Activated CD4-positive, alpha-beta T cell treated with anti-CD3 and anti-CD28 coated beads, Interleukin-2, amount 50 U/mL, for 1 hour (primary cell): ENCODE data around the gene CCDC88A.
"Not testable (repeated sequence)": the region's sequence is repeated elsewhere in the genome, so short reads cannot be mapped to it uniquely, and the experiment has no call there.

Experiments
- DNase-seq: peaks from one replicate; pipeline ENCODE4 v3.0.0-alpha.2; 2020

The CCDC88A gene

DNA sequence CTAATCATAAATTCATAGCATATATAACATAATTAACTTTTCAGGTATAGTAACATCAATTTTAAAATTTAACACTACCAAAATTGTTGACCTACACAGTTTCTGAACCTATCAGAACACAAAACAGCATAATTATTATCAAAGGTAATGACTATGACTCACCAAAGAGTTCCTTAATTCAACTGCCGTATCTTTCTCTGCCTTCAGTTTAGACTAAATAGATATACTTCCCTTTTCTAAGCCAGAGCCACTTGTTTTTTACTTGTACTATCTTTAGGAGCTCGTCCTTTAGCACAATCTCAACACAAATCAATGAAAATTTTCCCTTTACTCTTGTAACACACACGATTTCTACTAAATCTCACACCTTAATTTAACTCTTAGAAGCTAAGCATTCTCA, 54.4 kb downstream of the CCDC88A start:
- no peak for DNase-seq

DNA sequence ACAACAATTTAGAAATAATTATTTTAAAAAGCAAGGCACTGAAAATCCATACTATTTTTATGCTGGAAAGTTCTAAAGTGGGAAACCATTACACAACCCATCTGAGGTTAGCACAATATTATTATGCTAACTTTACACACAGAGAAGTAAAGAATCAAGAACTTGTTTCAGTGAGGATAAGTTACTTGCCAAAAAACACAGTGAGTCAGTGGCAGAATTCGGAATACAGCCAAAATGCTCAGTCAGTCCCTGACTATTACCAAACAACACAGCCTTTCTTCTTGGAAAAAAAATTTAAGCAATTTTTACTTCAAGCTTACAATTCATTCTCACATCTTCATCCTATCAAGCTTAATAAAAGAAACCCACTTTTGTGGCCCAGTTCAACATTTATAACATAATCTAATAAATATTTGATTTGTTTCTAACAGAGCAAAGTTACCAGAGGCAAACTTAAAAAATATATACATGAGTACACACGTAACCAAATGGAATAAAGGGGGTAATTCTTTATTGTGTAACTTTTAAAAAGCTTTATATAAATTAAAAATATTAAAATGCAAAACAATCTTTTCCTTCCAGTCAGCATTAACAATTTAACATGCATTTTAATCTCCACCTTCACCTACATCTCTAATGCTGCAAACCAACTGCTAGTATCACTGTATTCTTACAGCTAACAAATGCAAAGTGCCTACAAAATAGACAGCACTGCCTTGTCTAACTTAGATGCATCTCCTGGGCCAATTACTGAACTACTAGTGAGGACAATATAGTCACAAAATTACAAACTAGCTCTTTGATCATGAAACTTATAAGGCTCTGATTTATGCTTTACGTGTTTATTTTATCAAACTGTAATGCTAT, 55.2 kb downstream of the CCDC88A start:
- no peak for DNase-seq

DNA sequence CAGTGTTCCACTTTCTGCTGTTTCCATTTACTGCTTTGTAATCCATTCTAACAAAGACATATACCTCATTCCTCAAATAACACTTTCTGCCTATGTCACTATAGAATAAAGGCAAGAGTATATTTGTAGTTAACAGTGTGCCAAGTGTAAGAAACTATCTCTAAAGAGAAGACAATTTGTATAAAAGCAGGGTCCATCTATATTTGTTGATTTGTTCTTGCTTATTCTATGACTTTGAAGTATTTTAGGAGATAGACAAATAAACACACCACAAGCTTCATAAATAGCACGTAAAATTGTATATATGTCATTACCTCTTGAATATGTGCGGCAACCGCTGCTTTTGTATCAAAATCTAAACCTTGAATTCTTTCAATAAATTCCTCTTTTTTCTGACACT, 56.0 kb downstream of the CCDC88A start:
- no peak for DNase-seq

DNA sequence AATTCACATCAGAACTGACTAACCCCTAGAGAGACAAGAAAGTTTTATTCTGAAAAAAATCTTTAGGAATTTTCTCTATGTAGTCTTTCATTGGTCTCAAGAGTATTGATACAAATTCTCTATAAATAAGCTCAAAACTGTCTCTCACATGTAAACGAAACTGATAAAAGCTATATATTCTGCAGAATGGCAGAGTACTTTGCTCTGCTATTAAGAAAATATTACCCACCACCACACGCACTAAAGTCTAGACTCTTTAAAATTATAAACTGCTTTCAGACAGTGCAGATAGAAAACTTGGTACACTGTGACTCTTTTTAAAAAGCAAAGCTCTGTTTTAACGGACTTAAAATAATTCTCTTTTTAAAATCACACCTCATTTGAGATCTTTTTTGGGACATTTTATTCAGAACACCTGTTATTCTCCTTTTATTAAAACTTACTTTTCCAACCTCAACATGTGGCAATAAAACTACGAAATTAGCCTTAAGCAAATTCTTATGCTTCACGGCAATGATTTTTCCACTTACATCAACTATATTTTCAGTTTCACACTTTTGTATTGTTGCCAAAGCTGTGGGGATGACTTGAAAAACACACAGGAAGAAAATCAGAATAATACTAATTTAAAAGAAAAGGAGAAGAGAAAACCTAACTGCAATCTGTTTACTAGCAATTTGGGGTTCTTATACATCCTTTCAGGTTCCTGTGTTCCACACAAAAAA, 58.0 kb downstream of the CCDC88A start:
- no peak for DNase-seq

DNA sequence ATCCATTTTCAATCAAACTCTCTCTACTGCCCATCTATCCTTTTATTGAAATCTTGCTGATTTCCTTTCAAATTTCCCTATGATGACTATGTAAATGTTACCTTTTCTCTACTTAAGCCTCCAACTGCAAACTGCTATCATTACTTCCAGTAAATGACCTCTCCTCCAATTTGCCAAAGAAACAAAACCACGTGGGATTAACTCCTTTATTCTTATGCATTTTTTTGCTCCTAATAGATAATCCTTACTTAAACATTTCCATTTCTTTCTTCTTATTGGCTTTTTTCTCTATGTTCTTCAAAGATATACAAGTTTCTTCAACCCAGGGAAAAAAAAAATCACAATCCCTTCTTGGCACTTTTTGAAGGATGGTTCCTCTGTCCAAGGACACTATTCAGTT, 61.2 kb downstream of the CCDC88A start:
- no peak for DNase-seq

DNA sequence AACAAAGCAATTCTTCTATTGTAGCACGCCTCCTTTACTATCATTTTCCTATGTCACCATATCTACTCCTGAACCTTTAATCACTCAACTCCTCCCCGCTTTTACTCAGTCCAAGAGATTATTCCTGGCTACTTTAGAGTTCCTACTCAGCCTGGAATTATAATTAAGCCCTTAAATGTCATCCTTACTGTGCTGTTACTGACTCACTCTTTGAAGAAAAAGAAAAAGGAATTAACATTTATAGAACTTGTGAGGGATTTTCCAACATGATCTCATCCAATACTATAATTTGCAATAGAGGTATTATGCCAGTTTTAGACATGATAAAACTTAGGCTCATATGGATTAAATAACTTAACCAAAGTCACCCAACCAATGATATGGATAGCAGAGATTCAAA, 61.7 kb downstream of the CCDC88A start:
- no peak for DNase-seq

DNA sequence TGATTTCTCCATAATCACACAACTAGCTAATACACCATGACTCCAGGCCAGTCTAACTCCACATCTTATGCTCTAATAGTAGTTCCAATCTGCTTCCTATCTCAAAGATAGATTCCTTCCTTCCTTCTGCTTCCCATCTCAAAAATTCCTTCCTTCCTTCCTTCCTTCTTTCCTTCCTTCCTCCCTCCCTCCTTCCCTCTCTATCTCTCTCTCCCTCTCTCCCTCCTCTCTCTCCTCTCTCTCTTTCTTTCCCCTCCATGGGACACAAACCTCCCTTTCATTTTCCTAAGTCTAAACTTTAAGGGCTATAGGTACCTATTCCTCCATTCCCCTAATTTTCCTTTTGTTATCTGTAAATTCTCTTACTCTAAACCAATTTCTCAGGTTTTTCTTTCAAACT, 62.5 kb downstream of the CCDC88A start:
- no peak for DNase-seq

DNA sequence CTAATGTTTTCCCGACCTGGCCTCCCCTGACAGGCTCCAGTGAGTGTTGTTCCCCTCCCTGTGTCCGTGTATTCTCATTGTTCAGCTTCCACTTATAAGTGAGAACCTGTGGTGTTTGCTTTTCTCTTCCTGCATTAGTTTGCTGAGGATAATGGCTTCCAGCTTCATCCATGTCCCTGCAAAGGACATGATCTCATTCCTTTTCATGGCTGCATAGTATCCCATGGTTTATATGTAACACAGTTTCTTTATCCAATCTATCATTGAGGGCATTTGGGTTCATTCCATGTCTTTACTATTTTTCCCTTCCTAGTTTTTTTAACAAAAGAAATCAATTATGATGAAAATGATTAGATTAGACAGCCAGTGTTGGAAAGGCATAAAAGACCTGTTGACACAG, 63.5 kb downstream of the CCDC88A start:
- not testable (repeated sequence) for DNase-seq

DNA sequence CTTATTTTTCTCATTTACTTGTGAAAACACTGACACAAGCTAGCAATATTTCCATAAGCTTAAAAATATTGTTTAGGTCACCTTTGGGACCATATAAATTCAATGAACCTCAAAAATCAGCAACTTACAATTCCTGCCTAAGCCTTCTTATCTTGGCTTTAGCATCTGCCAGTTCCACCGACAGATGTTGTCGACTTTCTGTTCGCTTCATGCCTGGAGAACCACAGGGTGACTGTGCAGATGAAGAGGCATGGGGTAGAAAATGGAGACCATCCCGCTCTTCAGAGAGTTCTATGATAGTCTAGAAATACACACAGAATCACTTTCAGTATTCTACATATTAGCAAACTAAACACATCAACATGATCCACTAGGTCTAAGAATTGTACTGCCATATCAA, 64.2 kb downstream of the CCDC88A start:
- no peak for DNase-seq

DNA sequence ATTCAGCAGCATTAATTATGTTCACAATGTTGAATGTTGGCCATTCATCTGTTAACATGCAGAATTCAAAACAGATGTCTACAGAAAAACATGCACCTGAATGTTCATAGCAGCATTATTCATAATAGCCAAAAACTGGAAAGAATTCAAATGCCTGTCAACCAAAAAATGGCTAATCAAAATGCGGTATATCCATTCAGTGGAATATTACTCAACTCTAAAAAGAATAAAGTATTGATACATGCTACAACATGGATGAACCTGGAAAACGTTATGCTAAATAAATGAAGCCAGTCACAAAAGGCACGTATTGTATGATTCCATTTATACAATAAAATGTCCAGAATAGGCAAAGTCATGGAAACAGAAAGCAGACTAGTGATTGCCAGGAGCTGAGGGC, 68.0 kb downstream of the CCDC88A start:
- no peak for DNase-seq

DNA sequence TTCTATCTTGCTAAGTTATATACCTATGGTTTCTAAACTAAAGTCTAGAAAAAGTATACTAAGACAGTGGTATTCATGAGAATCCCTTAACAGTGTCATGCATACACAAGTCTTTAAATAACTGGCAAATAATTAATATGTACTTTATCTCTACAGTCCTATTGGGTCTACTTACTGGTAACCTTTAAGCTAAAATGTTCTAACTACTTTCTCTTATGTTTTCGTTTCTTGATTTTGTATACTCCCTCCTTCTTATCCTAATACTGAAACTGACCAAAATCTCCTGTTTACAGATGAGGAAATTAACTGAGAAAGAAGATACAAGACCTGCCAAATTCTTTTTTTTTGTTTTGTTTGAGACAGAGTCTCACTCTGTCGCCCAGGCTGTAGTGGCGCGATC, 74.6 kb downstream of the CCDC88A start:
- no peak for DNase-seq

DNA sequence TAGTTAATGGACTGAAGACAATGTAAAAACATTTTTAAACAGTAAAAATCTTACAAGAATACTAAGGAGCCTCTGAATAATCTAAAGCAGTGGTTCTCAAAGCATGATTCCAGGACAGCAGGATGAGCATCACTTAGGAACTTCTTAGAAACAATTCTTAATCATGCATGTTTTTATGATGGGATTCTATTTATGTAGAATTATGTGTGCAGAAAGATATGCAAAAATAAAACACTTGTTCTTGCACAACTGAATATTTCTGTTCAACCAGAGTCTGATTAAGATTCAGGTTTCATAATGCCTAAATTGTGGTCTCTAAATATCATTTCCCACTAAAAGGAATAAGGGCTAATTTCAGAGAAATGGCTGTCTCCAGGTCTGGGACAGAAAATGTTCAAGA, 81.4 kb downstream of the CCDC88A start:
- DNase-seq = no peak

DNA sequence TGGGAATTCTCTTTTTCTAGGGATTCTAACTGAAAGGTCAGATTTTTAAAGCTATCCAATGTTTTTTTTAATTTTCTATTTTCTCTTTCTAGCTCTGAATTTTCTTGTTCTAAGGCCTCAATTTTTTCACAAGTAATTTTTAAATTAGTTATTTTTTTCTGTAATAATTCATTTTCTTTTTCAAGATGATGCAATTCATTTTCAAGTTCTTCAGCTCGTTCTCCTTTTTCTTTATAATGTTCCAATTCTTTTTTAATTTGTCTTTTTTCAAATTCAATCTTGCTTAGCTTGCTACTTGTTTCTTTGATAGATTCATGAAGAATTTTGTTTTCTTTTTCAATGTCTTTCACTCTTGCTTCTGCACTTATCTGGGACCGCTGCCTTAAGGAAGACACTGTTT, 84.9 kb downstream of the CCDC88A start:
- no peak for DNase-seq

DNA sequence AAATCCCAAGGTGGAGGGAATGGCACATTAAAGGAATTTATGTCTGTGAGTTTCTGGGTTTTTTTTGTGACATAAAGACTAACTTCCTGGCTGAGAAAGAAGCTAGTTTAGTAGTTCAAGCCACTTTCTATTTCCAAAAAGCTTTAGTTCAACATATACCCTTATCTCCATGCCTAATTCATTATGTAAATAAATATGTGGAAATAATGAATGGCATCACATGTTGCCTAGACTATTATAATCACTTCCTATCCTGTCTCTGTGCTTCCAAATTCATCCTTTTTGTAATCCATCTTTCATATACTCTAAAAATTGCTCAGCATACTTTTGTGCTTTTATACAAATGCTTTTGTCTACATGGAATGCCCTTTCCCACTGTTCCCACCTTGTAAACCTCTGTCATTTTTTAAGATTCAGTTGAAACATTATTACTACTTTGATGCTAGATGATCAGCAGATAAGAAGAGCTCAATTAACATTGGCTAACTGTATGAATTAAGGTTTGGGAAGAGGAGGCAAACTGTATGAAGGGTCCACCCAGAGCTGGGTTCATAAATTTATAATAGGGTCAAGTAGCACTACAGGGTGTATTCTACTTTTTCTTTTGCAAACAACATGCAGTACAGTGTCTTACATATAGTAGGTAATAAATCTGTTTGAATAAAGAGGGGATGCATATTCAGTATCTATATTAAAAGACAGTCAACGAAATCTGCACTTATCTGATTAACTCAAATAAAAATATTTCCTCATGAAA, 88.9 kb downstream of the CCDC88A start:
- DNase-seq = no peak

DNA sequence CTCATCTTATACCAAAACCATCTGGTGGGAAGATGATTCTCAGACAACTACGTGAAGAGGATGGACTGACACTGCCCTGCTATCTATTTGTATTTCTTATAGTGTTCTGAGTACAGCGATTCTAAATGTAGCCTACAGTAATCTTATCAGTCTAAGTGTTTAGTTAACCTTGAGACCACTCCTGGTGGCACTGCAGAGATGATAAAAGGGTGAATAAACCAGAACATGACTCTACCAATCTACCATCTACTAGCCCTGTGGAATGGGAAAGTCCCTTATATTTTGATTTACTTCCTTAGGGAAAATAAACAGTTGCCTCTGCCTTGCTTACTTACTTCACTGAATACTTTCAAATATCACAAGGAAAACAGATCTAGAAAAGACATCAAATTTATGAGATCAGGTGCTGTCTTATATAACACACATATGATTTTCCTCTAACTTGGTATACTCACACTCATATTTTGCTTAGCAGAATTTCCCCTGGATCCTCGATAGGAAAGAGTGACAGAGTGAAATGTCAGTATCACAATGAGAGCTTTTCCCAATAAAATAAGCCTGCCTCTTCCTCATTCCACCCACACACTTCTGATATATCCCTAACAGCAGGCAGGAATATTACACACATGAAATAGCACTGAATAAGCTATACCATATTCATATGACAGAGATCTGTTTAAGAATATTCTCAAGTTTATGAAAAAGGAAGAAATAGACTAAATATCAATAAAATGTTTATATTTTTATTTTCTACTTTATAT, 92.0 kb downstream of the CCDC88A start:
- no peak for DNase-seq

DNA sequence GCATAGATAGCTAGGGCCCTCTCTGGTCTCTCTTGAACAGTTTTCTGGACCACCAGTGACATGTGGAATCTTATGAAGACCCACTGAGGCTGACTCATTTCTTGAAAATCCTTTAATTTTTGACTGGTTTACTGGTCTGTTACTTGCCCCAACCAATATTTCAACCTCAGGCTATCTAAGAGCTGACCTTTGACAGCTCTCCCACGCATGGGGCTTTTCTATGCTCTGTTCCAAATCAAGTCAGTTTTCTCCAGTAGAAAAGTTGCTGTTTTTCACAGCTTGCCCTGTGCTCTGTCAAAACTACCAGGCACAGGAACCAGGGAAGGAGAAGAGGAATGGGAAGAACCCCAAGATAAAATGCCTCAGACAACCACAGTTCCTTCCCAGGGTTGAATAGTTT, 104.7 kb downstream of the CCDC88A start:
- no peak for DNase-seq

DNA sequence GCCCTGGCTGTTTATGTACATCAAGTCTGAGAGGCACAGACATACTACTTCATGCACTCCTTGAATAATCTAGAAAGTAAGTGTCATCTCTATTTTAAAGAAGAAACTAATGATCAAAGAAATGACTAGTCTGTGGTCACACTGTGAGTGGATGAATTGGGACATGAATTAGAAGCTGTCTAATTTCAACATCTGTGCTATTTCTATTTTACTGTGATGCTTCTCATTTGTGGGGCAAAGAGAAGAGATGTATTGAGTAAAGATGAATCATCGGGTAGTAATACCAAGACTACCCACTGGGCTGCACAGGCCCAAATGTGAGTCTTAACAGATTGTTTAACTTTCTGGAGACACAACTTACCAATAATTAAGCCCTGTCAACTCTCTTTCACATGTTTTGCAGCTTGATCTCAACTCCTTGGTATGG, 108.2 kb downstream of the CCDC88A start:
- DNase-seq = no peak

DNA sequence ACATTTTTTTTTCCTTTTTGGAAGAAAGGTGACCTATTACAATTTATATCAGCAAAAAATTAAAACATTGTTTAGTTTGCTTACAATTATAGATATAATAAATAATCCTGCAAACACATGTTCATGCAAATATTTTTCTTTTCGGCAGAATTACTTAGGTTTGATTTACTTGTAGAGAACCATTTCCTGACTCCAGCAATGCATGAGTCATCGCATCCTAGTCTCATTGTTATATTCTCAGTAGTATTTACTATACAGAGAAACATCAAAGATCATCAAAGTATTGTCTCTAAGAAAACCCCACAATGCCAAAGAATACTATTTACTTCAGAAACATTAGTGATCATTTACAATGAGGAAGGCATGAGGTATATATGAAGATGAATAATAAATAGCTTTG, 110.2 kb downstream of the CCDC88A start:
- no peak for DNase-seq

DNA sequence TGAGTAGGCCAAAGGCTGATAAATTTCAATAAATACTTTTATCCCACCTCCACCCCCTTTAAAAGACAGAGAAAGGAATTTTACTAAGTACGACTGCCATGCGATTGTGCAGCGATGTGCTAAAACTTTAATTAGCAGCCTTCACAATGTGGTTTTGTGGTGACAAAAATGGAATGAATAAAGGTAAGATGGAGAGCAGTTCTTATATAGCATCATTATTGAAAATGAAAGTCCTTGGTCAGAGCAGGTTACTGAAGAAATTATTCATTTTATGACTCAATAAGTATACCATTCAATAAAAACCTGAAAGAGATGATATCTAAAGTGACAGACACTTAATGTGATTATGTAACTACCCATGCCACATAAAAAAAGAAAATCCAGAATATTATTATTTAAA, 117.4 kb downstream of the CCDC88A start:
- no peak for DNase-seq

DNA sequence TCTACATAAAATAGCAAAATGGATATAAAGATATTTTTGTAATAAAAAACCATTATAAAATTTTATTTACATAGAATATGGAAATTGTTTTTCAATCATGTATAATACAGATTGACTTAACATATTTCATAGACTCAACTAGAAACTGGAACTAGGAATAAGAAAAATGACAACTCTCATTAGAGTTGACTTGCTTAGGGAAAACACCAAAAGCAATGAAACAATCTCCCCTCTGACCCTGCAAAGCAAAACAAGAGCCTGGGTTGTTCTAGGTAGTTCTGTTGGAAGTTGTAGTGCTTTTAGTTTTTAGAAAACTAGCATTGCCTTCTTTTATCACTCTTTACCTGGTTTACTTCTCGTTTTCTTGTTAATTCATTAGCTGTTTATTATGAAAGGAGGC, 118.4 kb downstream of the CCDC88A start:
- DNase-seq = no peak

DNA sequence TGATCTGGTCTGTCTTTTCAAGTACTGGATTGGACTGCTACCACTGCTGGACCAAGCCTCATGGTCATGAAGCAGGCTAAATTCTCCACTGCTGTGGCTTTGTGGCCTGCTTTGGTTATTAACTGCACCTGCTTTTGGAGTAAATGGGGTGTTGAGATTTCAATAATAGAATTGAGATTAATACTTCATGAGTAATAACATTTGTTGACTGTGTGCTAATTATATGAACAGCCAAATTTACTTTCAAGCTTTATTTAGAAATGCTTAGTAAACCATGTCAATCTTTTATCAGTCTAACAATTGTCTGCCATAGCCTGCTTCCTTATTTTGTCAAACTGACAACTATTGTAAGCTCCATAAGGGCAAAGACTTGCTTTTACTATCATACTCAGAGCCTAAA, 123.3 kb downstream of the CCDC88A start:
- DNase-seq = no peak

DNA sequence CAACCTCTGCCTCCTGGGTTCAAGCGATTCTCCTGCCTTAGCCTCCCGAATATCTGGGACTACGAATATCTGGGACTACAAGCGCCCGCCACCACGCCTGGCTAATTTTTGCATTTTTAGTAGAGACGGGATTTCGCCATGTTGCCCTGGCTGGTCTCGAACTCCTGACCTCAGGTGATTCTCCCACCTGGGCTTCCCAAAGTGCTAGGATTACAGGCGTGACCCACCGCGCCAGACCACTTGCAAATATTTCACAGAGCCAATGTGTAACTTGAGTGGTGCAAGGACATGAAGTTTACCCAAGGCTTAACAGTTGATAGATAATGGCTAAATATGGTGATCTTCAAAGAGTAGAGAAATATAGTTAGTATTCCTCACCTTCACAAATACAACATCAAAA, 136.6 kb downstream of the CCDC88A start:
- DNase-seq = no peak
